Gastrocnemius medialis (tissue), 4 donors: ENCODE measurements around the gene H2AZ2.

Experiments used
- POLR2A ChIP-seq, 2 donors: fragments of 450-650 bp; IDR thresholded peaks; one replicate each; pipeline ENCODE4 v1.6.1; 2017; ENCODE audit warnings: antibody characterized with exemption in 2 of 2, mild to moderate bottlenecking in 2 of 2, moderate library complexity in 2 of 2
- TF ChIP-seq, protein P1 (sequence below), 5 experiments: fragments of 450-650 bp in 3 of 5; fragments of 200-600 bp in 2 of 5; sonication (generic) in 2 of 5; IDR thresholded peaks in 4 of 5; conservative IDR thresholded peaks in 1 of 5; 1 replicate in 4 of 5; 2 replicates in 1 of 5; pipeline ENCODE4 v1.5.1; 2016 to 2019; ENCODE audit warnings: antibody characterized with exemption in 5 of 5, mild to moderate bottlenecking in 3 of 5, moderate library complexity in 3 of 5

DNA sequence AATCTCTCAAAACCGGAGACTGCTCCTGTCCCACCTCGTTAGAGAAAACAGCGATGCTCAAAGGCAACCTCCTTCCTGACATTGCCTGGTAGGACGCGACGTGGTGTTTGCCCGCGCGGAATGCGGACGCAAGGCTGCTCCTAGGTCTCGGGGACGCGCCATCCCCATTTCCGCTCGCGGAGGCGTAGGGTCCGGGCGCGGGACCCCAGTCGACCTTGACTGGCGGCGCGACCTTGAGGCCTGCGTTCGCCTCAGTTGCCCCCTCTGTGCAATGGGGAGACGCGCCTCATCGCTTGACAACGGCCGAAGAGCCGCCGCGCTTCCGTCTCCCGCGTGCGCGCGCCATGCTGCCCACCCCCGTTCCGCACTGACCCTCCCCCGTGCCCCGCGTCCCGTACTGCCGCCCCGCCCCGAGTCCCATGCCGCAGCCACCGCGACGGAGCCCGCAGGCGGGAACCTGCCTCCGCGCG, 51.8 kb downstream of the H2AZ2 start:
- TF ChIP-seq POLR2A (IDR thresholded peaks at IDR 0.05), result no peak
- TF ChIP-seq, protein P1, sequence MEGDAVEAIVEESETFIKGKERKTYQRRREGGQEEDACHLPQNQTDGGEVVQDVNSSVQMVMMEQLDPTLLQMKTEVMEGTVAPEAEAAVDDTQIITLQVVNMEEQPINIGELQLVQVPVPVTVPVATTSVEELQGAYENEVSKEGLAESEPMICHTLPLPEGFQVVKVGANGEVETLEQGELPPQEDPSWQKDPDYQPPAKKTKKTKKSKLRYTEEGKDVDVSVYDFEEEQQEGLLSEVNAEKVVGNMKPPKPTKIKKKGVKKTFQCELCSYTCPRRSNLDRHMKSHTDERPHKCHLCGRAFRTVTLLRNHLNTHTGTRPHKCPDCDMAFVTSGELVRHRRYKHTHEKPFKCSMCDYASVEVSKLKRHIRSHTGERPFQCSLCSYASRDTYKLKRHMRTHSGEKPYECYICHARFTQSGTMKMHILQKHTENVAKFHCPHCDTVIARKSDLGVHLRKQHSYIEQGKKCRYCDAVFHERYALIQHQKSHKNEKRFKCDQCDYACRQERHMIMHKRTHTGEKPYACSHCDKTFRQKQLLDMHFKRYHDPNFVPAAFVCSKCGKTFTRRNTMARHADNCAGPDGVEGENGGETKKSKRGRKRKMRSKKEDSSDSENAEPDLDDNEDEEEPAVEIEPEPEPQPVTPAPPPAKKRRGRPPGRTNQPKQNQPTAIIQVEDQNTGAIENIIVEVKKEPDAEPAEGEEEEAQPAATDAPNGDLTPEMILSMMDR (IDR thresholded peaks at IDR 0.05 in 4 of 5, conservative IDR thresholded peaks at IDR 0.05 in 1 of 5), result no peak
